ENCODE measurements around the gene FAP.

GRCh38 chr2:162166745-162167144, 76.5 kb downstream of the FAP start:
- TF ChIP-seq REST (tag by site-specific recombination; IDR thresholded peaks at IDR 0.05) (no peak), ZNF146 (tag by site-specific recombination; IDR thresholded peaks at IDR 0.05) (no peak), ZNF10 (tag by site-specific recombination; IDR thresholded peaks at IDR 0.05) (no peak), ZNF274 (IDR thresholded peaks at IDR 0.05; ENCODE audit: low read length) (no peak), ZNF274 (tag by site-specific recombination; IDR thresholded peaks at IDR 0.05; ENCODE audit: borderline replicate concordance) (no peak), YY1 (tag by site-specific recombination; IDR thresholded peaks at IDR 0.05) (no peak), ZNF664 (tag by site-specific recombination; IDR thresholded peaks at IDR 0.05) (no peak)
- TF ChIP-seq, protein P1, sequence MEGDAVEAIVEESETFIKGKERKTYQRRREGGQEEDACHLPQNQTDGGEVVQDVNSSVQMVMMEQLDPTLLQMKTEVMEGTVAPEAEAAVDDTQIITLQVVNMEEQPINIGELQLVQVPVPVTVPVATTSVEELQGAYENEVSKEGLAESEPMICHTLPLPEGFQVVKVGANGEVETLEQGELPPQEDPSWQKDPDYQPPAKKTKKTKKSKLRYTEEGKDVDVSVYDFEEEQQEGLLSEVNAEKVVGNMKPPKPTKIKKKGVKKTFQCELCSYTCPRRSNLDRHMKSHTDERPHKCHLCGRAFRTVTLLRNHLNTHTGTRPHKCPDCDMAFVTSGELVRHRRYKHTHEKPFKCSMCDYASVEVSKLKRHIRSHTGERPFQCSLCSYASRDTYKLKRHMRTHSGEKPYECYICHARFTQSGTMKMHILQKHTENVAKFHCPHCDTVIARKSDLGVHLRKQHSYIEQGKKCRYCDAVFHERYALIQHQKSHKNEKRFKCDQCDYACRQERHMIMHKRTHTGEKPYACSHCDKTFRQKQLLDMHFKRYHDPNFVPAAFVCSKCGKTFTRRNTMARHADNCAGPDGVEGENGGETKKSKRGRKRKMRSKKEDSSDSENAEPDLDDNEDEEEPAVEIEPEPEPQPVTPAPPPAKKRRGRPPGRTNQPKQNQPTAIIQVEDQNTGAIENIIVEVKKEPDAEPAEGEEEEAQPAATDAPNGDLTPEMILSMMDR (tag by site-specific recombination; IDR thresholded peaks at IDR 0.05), result no peak
- TF ChIP-seq, protein P2, sequence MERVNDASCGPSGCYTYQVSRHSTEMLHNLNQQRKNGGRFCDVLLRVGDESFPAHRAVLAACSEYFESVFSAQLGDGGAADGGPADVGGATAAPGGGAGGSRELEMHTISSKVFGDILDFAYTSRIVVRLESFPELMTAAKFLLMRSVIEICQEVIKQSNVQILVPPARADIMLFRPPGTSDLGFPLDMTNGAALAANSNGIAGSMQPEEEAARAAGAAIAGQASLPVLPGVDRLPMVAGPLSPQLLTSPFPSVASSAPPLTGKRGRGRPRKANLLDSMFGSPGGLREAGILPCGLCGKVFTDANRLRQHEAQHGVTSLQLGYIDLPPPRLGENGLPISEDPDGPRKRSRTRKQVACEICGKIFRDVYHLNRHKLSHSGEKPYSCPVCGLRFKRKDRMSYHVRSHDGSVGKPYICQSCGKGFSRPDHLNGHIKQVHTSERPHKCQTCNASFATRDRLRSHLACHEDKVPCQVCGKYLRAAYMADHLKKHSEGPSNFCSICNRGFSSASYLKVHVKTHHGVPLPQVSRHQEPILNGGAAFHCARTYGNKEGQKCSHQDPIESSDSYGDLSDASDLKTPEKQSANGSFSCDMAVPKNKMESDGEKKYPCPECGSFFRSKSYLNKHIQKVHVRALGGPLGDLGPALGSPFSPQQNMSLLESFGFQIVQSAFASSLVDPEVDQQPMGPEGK (tag by site-specific recombination; IDR thresholded peaks at IDR 0.05), result no peak

All from HEK293 (cell line).